Suprapubic skin (tissue), 4 donors: ENCODE data around the gene SLIT1. TPM values are rescaled to one million over a fixed set of nuclear protein-coding genes. Genes with fewer than 3 reads are reported as not detected.

Experiments
- DNase-seq, 2 donors: peaks; one replicate each; pipeline ENCODE4 v3.0.0-alpha.2; 2019; ENCODE audit warnings: low spot score in 2 of 2
- H3K27ac ChIP-seq: fragments of 200-600 bp; sonication (generic); one replicate; pipeline ENCODE4 v1.5.1; 2019
- H3K27me3 ChIP-seq: fragments of 200-600 bp; sonication (generic); one replicate; pipeline ENCODE4 v1.5.1; 2019
- H3K36me3 ChIP-seq: fragments of 200-600 bp; sonication (generic); one replicate; pipeline ENCODE4 v1.5.1; 2019
- H3K4me1 ChIP-seq: fragments of 200-600 bp; sonication (generic); one replicate; pipeline ENCODE4 v1.5.1; 2019
- H3K4me3 ChIP-seq: fragments of 200-600 bp; sonication (generic); one replicate; pipeline ENCODE4 v1.5.1; 2019; ENCODE audit warnings: mild to moderate bottlenecking
- H3K9me3 ChIP-seq: fragments of 200-600 bp; sonication (generic); one replicate; pipeline ENCODE4 v1.5.1; 2019
- CTCF ChIP-seq, 2 donors: fragments of 200-600 bp in 1 of 2; fragments of 450-650 bp in 1 of 2; sonication (generic) in 1 of 2; IDR thresholded peaks; one replicate each; pipeline ENCODE4 v1.5.1; 2016 to 2019; ENCODE audit warnings: antibody characterized with exemption in 2 of 2, mild to moderate bottlenecking in 1 of 2, moderate library complexity in 1 of 2
- EP300 ChIP-seq: sonication (generic); formaldehyde crosslinking; IDR thresholded peaks from one replicate; pipeline ENCODE4 v1.6.1; 2017; ENCODE audit warnings: antibody characterized with exemption
- POLR2A ChIP-seq, 2 donors: fragments of 450-650 bp; IDR thresholded peaks; one replicate each; pipeline ENCODE4 v1.6.1; 2017; ENCODE audit warnings: antibody characterized with exemption in 2 of 2, mild to moderate bottlenecking in 2 of 2, moderate library complexity in 2 of 2
- POLR2AphosphoS5 ChIP-seq, 3 donors: sonication (generic); formaldehyde crosslinking; IDR thresholded peaks; one replicate each; pipeline ENCODE4 v1.6.1; 2017; ENCODE audit warnings: antibody characterized with exemption in 3 of 3
- WGBS: methylation state at CpG from one replicate; pipeline ENCODE4 v1.1.5; 2018; 5-methylcytosine and 5-hydroxymethylcytosine counted together
- total RNA-seq, 4 donors: library from RNA; depleted of rRNA; stranded (reverse); fragments of >200 nt; gene quantifications; one replicate each; pipeline ENCODE4 v1.1.0, GENCODE V29; 2016

Gene SLIT1
- total RNA-seq, 4 donors from 2014 or later = 0.10 to 0.40 (median 0.11) TPM; not detected in 1

DNA sequence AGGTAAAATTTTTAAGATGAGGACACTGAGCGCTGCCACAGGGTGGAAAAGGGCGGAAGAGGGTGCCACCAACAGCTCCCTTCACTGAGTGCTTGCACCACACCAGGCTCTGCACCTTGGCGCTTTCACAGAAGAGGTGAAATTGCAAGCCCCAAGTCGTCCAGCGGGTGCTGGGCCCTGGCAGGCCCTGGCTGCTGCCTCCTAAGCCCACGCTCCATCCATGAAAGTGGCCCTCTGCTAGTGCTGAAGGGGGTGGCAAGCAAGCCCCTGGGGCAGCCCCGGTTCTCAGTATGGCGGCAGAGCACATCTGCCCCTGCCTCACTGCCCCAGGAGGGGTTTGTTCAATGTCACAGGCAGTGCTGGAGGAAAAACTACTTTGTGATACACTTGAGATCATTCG lies 95.1 kb downstream of the SLIT1 start:
- Histone ChIP-seq H3K4me1 (no peaks in the 10 kb centered on the region), H3K4me3 (no peak overlapping the region), H3K27me3 (peaks cover 55% of the 10 kb centered on the region), H3K9me3 (no peaks in the 10 kb centered on the region), H3K36me3 (no peaks in the 10 kb centered on the region), H3K27ac (no peak overlapping the region)
- 74% methylated on average over 9 of the region's 9 CpGs for WGBS
- TF ChIP-seq EP300 = no peak
- TF ChIP-seq CTCF (IDR thresholded peaks at IDR 0.05) = no peak
- TF ChIP-seq POLR2AphosphoS5 (IDR thresholded peaks at IDR 0.05) = no peak
- TF ChIP-seq POLR2A (IDR thresholded peaks at IDR 0.05) = no peak
- DNase-seq = no peak

GRCh38 chr10:97090035-97090434 lies 95.7 kb downstream of the SLIT1 start:
- Histone ChIP-seq H3K27me3 (peaks cover 50% of the 10 kb centered on the region), H3K27ac (no peak overlapping the region), H3K4me1 (no peaks in the 10 kb centered on the region), H3K4me3 (no peak overlapping the region), H3K9me3 (no peaks in the 10 kb centered on the region), H3K36me3 (no peaks in the 10 kb centered on the region)
- WGBS = 60% methylated on average over 10 of the region's 10 CpGs
- DNase-seq = no peak
- no peak for TF ChIP-seq EP300
- TF ChIP-seq POLR2AphosphoS5 (IDR thresholded peaks at IDR 0.05) = no peak
- no peak for TF ChIP-seq POLR2A (IDR thresholded peaks at IDR 0.05)
- no peak for TF ChIP-seq CTCF (IDR thresholded peaks at IDR 0.05)

- WGBS = 36% methylated on average over 15 of the region's 15 CpGs
- Histone ChIP-seq H3K4me1 (no peaks in the 10 kb centered on the region), H3K4me3 (no peak overlapping the region), H3K9me3 (no peaks in the 10 kb centered on the region), H3K27me3 (peaks cover 52% of the 10 kb centered on the region), H3K36me3 (no peaks in the 10 kb centered on the region), H3K27ac (no peak overlapping the region)
- TF ChIP-seq POLR2AphosphoS5 (IDR thresholded peaks at IDR 0.05) (no peak), CTCF (IDR thresholded peaks at IDR 0.05) (no peak), POLR2A (IDR thresholded peaks at IDR 0.05) (no peak), EP300 (no peak)
- DNase-seq = no peak
Observed at GRCh38 chr10:97089209-97089870, 96.4 kb downstream of the SLIT1 start.

GRCh38 chr10:97087296-97087695 lies 98.5 kb downstream of the SLIT1 start:
- DNase-seq = no peak
- TF ChIP-seq EP300 = no peak
- no peak for TF ChIP-seq CTCF (IDR thresholded peaks at IDR 0.05)
- TF ChIP-seq POLR2A (IDR thresholded peaks at IDR 0.05) = no peak
- no peak for TF ChIP-seq POLR2AphosphoS5 (IDR thresholded peaks at IDR 0.05)
- no peak overlapping the region for H3K4me3 ChIP-seq
- 57% methylated on average over 9 of the region's 9 CpGs for WGBS
- H3K4me1 ChIP-seq = no peaks in the 10 kb centered on the region
- H3K27ac ChIP-seq = no peak overlapping the region
- H3K9me3 ChIP-seq = no peaks in the 10 kb centered on the region
- H3K27me3 ChIP-seq = peaks cover 57% of the 10 kb centered on the region
- H3K36me3 ChIP-seq = no peaks in the 10 kb centered on the region

- DNase-seq = no peak
- H3K9me3 ChIP-seq = no peaks in the 10 kb centered on the region
- H3K4me1 ChIP-seq = no peaks in the 10 kb centered on the region
- H3K4me3 ChIP-seq = no peak overlapping the region
- peaks cover 56% of the 10 kb centered on the region for H3K27me3 ChIP-seq
- H3K36me3 ChIP-seq = no peaks in the 10 kb centered on the region
- TF ChIP-seq EP300 = no peak
- TF ChIP-seq POLR2A (IDR thresholded peaks at IDR 0.05) = no peak
- TF ChIP-seq POLR2AphosphoS5 (IDR thresholded peaks at IDR 0.05) = no peak
- no peak for TF ChIP-seq CTCF (IDR thresholded peaks at IDR 0.05)
- WGBS = 92% methylated on average over 1 of the region's 1 CpG
- no peak overlapping the region for H3K27ac ChIP-seq
Observed at GRCh38 chr10:97086530-97086929, 99.2 kb downstream of the SLIT1 start.
